ENCODE data around the gene HOXD11. TPM values are rescaled to one million over a fixed set of nuclear protein-coding genes. Genes with fewer than 3 reads are reported as not detected.

The HOXD11 gene
- total and polyA plus RNA-seq, 9 of the 15 experiments (the other 6 are each of a cell fraction or from before 2014, with no cell fraction given): not detected

GRCh38 chr2:176079831-176080539 lies 27.1 kb upstream of the HOXD11 start:
- DNase-seq (ENCODE audit: extremely low read depth in 1 of 4, low spot score in 3 of 4): peak; percentile 84 to 95 (median 94)
- Histone ChIP-seq H3K9me3 (replicated peaks; ENCODE audit: control insufficient read depth, insufficient read depth, low read depth, low read length) (peaks cover 10% of the 10 kb centered on the region), H3K4me3 (peak overlapping the region; percentile 52), H3K27me3 (ENCODE audit: control insufficient read depth in 2 of 2, insufficient read depth in 2 of 2, low read length in 2 of 2) (peaks cover 49 to 68% of the 10 kb centered on the region in 2 experiments), H4K20me1 (replicated peaks; ENCODE audit: control insufficient read depth, insufficient read depth, low read length) (no peaks in the 10 kb centered on the region), H3K9ac (ENCODE audit: insufficient read depth in 1 of 2, low read depth in 2 of 2, low read length in 2 of 2) (peak overlapping the region in 1 of 2 experiments; percentile 89; a peak in 3 of 4 replicates), H3K36me3 (ENCODE audit: control insufficient read depth, insufficient read depth, low read length) (no peaks in the 10 kb centered on the region), H3K4me2 (ENCODE audit: insufficient read depth, low read length) (peak overlapping the region; percentile 84), H3K4me1 (replicated peaks in 1 of 2; ENCODE audit: control insufficient read depth in 2 of 2, insufficient read depth in 2 of 2, low read length in 2 of 2) (peaks cover 3 to 29% of the 10 kb centered on the region in 2 experiments; a peak in 3 of 5 replicates), H2AFZ (ENCODE audit: low read depth, low read length) (peak overlapping the region; percentile 79), H3K79me2 (ENCODE audit: control insufficient read depth, insufficient read depth, low read length) (no peaks in the 10 kb centered on the region), H3K9me1 (ENCODE audit: control insufficient read depth, insufficient read depth, low read length) (no peaks in the 10 kb centered on the region), H3K27ac (ENCODE audit: extremely low read depth, low read depth, low read length) (no peak overlapping the region)
- WGBS (ENCODE audit: insufficient coverage, low coverage, missing lambda C conversion rate): under 1% methylated on average over 57 of the region's 86 CpGs
- intact Hi-C loops (cut with micrococcal nuclease) (loop anchor here (1.0 to 10.0 kb wide), 3 partner anchors 116 to 389 kb away; no protein-coding TSS in a partner anchor), in situ Hi-C loops (cut with MboI) (loop anchor here (10.0 to 25.0 kb wide), 3 partner anchors 395 to 1043 kb away; no protein-coding TSS in a partner anchor)
- no peak for FAIRE-seq
- BruUV-seq (replicated peaks): no TSS peak
- ChIA-PET CTCF (ENCODE audit: low intra/inter-chr PET ratio) (interaction anchor here (0.6 to 3.8 kb wide), 14 partner anchors 10 to 1826 kb away, joined by 3 to 36 read pairs (median 4); no protein-coding TSS in a partner anchor), POLR2A (interaction anchor here (0.6 to 1.0 kb wide), 3 partner anchors 77 to 911 kb away, joined by 3 to 4 read pairs (median 3); partner anchors contain the start of gene LNPK)
- ATAC-seq: peak; percentile 97
- no peak for TF ChIP-seq TAL1 (IDR thresholded peaks at IDR 0.05)
- peak; percentile 50; the same call in 1 of the 2 replicates for TF ChIP-seq PHF21A (IDR thresholded peaks at IDR 0.05; ENCODE audit: borderline replicate concordance, low read depth)
- TF ChIP-seq POLR2G (IDR thresholded peaks at IDR 0.05; ENCODE audit: low read depth, low read length): peak; percentile 46; the same call in 1 of the 2 replicates
- TF ChIP-seq ZNF212 (CRISPR knock-in tag; IDR thresholded peaks at IDR 0.05): no peak
- TF ChIP-seq PBX2 (CRISPR knock-in tag; IDR thresholded peaks at IDR 0.05; ENCODE audit: low read depth): no peak
- no peak for TF ChIP-seq PBX2 (tag; conservative IDR thresholded peaks at IDR 0.05; ENCODE audit: low read depth)
- TF ChIP-seq FOSL1 (tag; conservative IDR thresholded peaks at IDR 0.05): peak; percentile 50; the same call in 1 of the 2 replicates
- TF ChIP-seq FOXP1 (CRISPR knock-in tag; IDR thresholded peaks at IDR 0.05): 0 out of 2 replicates have a peak, but pooled peaks have one; percentile 21
- TF ChIP-seq NBN (IDR thresholded peaks at IDR 0.05; ENCODE audit: low read depth): peak; percentile 33; the same call in 1 of the 2 replicates
- TF ChIP-seq HNRNPLL (IDR thresholded peaks at IDR 0.05; ENCODE audit: low read depth, low read length, poor library complexity, severe bottlenecking): peak; percentile 41
- no peak for TF ChIP-seq MAFF (IDR thresholded peaks at IDR 0.05; ENCODE audit: low read length)
- TF ChIP-seq CREM (IDR thresholded peaks at IDR 0.05; ENCODE audit: low read depth): peak; percentile 48; the same call in 1 of the 2 replicates
- no peak for TF ChIP-seq ZNF561 (CRISPR knock-in tag; conservative IDR thresholded peaks at IDR 0.05)
- TF ChIP-seq LCOR (CRISPR knock-in tag; IDR thresholded peaks at IDR 0.05): peak; percentile 74; the same call in 1 of the 2 replicates
- peak; percentile 99 for TF ChIP-seq ZBTB7A (IDR thresholded peaks at IDR 0.05; ENCODE audit: borderline replicate concordance, control insufficient read depth, low read depth, low read length)
- TF ChIP-seq ARID3A (IDR thresholded peaks at IDR 0.05; ENCODE audit: borderline replicate concordance, low read depth, low read length): no peak
- no peak for TF ChIP-seq EZH2 (IDR thresholded peaks at IDR 0.05; ENCODE audit: borderline replicate concordance, low read depth, low read length)
- TF ChIP-seq SP1 (CRISPR knock-in tag; IDR thresholded peaks at IDR 0.05): no peak; the same call in 1 of the 2 replicates

Measured in K562 (cell line).